HG03025 (cell line): Measurements from ENCODE around the gene EXOSC10.

ENCODE experiments used
- ATAC-seq: cut with Tn5 transposase; IDR thresholded peaks from one replicate; pipeline ENCODE4 v1.9.1; 2021; ENCODE audit warnings: mild to moderate bottlenecking, moderate library complexity; ENCODE audit not compliant: unreplicated experiment, low FRiP score

EXOSC10 gene

GRCh38 chr1:11099310-11100148 lies at the start of gene EXOSC10:
Gene EXOSC10, minus strand, starts transcription at chr1:11099869. Its CDS starts 38 bp downstream, at chr1:11099831.
- ATAC-seq = peak; percentile 88

- no peak for ATAC-seq
These were observed 47.6 kb upstream of the EXOSC10 start for GRCh38 chr1:11147197-11147770.

DNA sequence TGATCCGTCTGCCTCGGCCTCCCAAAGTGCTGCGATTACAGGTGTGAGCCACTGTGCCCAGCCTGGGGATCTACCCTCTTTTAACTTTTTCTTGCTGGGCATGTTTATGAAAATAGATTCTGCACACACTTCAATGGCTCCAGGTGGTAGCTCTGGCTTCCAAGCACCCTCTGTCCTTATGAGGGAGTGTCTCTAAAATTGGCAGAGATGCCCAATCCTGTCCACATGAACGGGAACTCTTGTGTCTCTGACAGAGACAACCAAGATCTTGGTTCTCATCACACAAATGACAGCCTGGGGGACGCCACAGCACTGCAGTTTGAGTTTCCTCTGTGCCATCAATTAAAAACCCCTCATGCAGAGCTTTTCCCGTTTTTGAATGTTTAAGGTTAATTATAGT lies 46.1 kb upstream of the EXOSC10 start:
- no peak for ATAC-seq

GRCh38 chr1:11144570-11145256 lies 45.0 kb upstream of the EXOSC10 start:
- no peak for ATAC-seq

- no peak for ATAC-seq
These were observed 44.2 kb upstream of the EXOSC10 start for GRCh38 chr1:11143907-11144306.

DNA sequence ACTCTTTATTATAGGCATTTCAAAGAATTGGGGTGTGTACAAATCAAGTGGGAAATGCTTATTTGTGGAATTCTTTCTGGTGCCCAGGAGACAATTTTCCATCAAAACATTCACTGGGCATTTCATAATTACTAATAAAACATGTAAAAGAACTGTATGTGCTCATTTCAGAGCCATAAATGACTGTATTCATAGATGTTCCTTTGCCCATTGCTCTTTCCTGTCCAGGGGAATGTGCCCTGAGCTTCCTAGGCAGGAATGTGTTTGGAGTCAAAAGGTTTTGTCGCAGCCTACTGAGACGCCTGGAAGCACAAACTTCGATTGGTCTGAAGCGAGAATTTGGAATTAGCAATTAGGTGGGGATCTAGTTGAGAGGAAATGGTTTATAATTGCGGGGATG lies 43.7 kb upstream of the EXOSC10 start:
- no peak for ATAC-seq

DNA sequence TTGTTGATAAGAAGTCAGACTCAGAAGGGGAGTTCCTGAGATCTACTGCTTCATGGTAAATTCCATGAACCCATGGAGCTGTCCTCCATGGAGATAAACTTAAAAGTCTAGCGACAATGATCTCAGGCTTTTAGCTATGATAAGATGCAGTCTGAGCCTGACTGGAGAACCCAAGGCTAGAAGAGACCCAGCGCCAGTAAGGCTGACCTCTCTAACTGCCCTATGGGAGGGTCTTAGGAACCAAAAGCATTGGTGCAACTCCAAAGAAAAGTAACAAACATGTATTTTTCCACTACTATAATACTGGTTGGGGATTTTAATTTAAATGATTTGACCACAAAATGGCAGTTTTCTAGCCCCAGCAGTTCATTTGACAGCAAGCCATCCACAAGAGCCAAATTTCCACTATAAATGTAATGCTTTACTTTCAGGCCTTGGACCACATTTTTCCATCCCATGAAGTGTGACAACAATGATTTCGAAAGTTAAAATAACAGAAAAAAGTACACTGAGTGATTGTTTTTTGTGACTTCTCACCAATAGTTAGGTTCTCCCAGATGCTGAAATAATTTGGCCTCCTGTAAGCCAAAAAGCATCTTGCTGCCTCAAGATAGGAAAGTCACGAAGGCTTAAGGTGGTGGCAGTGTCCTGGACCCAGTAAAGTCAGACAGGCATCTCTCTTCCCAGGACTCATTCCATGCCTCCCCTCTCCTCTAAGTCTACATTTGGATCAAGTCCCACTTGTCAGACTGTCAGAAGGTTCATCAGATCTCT lies 43.1 kb upstream of the EXOSC10 start:
- ATAC-seq = no peak

DNA sequence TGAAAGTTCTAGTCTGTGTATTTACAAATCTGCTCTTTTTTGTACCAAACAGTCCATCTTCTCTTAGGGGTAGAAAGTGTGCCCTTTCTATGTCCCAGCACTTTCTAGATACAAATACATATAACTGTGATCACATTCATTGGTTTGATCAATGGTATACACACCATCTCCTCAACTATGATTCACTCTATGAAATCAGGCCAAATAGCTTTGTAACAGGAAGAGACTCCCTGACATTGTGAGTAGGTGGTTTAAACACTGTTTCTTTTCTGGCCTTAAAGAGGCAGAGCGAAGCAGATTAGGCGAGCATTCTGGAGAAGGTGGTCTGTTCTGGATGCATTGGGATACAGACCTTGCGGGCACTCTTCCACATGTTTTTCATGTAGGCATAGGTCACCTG lies 39.3 kb upstream of the EXOSC10 start:
- ATAC-seq = no peak

DNA sequence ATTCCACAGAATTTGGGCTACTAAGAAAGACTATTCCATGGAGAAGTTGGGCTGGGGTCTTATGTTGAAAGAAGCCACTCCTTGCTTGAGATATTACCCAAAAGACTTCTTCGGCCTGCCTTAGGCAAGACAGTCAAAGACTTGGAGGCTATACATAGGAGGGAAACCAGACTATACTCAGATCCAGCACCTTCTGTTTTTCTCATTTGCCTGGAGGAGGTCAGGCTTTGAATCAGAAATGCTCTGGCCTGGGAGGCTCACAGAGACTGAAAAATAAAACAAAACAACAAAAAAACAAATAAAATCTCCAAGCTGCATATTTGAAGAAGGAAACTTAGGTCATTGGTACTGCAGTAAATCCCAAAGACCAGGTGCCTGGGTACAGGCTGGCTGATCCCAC lies 38.4 kb upstream of the EXOSC10 start:
- ATAC-seq = no peak

- ATAC-seq = no peak
These were observed 35.2 kb upstream of the EXOSC10 start for GRCh38 chr1:11134898-11135266.

GRCh38 chr1:11134251-11134897 lies 34.7 kb upstream of the EXOSC10 start:
- ATAC-seq = no peak

DNA sequence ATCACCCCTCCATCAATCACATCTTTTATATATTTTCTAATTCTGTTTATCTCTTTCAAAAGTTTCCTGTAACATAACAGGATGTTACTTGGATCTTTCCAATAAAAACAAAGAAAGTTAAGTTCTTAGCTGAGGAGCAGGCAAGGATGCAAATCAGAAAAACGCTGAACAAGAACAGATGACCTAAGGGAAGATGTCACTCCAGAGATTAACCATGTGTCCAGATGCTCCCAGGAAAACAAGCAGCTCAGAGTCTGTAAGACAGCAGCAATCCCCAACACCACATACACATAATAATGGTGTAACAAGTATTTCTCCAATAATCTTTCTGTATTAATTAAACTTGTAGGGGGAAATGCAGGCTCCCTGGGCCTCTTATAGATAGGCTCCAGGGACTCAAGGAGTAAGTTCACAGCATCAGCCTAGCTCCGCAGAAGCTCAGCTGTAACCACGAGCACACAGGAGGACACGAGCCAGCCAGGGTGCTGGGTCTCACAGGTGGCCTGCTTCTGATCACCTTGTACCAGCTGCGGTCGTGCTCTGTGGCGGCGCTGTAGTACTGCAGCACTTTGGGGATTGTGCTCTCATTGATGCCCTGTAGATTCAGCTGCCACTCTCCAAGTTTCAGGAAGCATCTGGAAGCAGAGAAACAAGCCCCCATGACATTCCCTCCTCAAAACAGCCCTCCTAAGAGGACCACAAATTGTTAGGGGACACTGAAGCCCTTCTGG lies 33.1 kb upstream of the EXOSC10 start:
- ATAC-seq = no peak

DNA sequence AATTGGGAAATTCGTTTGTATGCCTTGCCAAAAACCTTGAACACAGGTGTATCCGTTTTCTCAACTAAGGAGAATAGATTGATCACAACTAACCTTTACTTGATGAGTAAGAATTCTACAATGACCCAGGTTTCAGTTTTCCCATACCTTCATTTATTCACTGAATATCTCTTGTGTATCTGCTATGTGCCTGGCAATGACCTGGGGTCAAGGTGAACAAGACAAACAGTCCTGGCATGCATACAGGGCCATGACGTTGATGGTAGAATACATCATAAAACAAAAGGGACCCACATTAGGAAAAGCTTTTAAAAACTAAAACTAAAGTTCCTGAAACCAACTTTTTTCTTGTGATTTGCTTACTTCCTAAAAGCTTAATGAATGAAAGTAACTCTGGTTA lies 32.1 kb upstream of the EXOSC10 start:
- ATAC-seq = no peak

GRCh38 chr1:11130406-11130805 lies 30.7 kb upstream of the EXOSC10 start:
- no peak for ATAC-seq

- no peak for ATAC-seq
These were observed 30.2 kb upstream of the EXOSC10 start for GRCh38 chr1:11129649-11130390.

DNA sequence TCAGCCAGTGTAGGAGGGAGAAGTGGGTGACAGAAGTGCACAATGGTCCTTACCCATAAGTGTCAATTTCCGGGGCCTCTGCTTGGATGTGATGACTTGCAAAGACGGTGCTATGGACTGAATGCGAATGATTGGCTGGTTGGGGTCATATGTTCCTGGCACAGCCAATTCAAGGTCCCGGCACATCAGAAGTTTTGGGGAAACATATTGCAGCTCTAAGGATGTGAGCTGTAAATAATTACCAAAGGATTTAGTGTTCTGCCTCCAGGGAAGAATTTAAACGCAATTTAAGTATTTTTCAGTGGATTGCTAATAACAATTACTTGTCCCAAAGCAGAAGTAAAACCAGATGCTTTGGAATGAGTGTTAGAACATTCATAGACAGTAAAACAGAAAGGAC lies 26.9 kb upstream of the EXOSC10 start:
- no peak for ATAC-seq

DNA sequence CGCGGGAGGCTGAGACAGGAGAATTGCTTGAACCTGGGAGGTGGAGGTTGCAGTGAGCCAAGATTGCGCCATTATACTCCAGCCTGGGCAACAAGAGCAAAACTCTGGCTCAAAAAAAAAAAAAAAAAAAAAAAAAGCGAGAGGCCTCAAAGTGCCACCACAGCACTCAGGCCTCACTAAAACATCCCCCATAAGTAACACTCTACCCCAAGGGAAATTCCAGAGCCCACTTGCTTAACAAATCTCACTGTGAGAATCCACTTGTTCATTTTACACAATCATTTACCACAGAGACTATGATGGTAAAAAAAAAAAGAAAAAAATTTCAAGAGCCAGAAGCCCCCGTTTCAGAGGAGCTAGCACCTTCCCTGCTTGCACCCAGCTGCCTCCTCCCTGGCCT lies 26.3 kb upstream of the EXOSC10 start:
- ATAC-seq = no peak

GRCh38 chr1:11124965-11125364 lies 25.3 kb upstream of the EXOSC10 start:
- no peak for ATAC-seq

- no peak for ATAC-seq
These were observed 16.6 kb upstream of the EXOSC10 start for GRCh38 chr1:11116318-11116717.
